ENCODE results near the gene DAAM1. TPM values are rescaled to one million over a fixed set of nuclear protein-coding genes. Genes with fewer than 3 reads are reported as not detected.

Gene DAAM1
- total RNA-seq, 1 experiment from 2014 or later = 30.4 TPM

DNA sequence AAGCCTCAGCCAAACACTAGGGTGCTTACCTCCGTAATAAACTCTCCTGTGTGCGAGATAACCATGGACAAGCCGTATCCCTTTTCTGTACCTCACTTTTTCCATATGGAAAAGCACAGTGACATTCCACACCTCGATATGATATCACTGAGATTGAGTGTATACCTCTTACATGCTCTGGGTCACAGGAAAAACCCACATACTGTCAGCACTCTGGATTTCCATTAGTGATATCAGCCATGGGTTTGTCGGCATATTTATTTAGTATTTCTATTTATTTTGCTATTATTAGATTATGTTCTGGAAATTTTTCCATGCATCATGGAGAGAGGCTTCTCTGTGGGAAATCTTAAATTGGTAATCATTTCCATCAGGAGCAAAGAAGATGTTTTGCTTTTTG lies 28.0 kb upstream of the DAAM1 start:
- ChIA-PET CTCF (no interaction called here), POLR2A (no interaction called here)
- TF ChIP-seq SOX15 (CRISPR knock-in tag; IDR thresholded peaks at IDR 0.05) (no peak), FOXJ3 (CRISPR knock-in tag; IDR thresholded peaks at IDR 0.05; ENCODE audit: borderline replicate concordance) (no peak), NFE2L1 (CRISPR knock-in tag; IDR thresholded peaks at IDR 0.05) (no peak), RORB (CRISPR knock-in tag; IDR thresholded peaks at IDR 0.05) (no peak), GABPB1 (CRISPR knock-in tag; IDR thresholded peaks at IDR 0.05) (no peak), ZNF263 (CRISPR knock-in tag; IDR thresholded peaks at IDR 0.05; ENCODE audit: low read depth) (no peak), ESRRA (CRISPR knock-in tag; IDR thresholded peaks at IDR 0.05; ENCODE audit: borderline replicate concordance) (no peak), ZNF423 (CRISPR knock-in tag; IDR thresholded peaks at IDR 0.05) (no peak), SMAD3 (CRISPR knock-in tag; IDR thresholded peaks at IDR 0.05; ENCODE audit: borderline replicate concordance) (no peak), USF2 (CRISPR knock-in tag; IDR thresholded peaks at IDR 0.05) (no peak), MYBL2 (CRISPR knock-in tag; IDR thresholded peaks at IDR 0.05) (no peak), ATF3 (CRISPR knock-in tag; conservative IDR thresholded peaks at IDR 0.05) (no peak), ZNF121 (CRISPR knock-in tag; IDR thresholded peaks at IDR 0.05) (no peak)
- TF ChIP-seq, protein P1, sequence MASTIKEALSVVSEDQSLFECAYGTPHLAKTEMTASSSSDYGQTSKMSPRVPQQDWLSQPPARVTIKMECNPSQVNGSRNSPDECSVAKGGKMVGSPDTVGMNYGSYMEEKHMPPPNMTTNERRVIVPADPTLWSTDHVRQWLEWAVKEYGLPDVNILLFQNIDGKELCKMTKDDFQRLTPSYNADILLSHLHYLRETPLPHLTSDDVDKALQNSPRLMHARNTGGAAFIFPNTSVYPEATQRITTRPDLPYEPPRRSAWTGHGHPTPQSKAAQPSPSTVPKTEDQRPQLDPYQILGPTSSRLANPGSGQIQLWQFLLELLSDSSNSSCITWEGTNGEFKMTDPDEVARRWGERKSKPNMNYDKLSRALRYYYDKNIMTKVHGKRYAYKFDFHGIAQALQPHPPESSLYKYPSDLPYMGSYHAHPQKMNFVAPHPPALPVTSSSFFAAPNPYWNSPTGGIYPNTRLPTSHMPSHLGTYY (CRISPR knock-in tag; IDR thresholded peaks at IDR 0.05) = no peak
- no peak overlapping the region for H3K27ac Mint-ChIP-seq
- H3K4me3 Mint-ChIP-seq = no peak overlapping the region
- H3K9me3 Mint-ChIP-seq = peaks cover 11% of the 10 kb centered on the region; the same call in 1 of the 2 replicates
- DNase-seq (ENCODE audit: low spot score) (no peak), ATAC-seq (no peak)
- no peaks in the 10 kb centered on the region for H3K27me3 Mint-ChIP-seq (ENCODE audit: low read depth)
- H3K4me1 Mint-ChIP-seq = peaks cover 25% of the 10 kb centered on the region
- H3K36me3 Mint-ChIP-seq = no peaks in the 10 kb centered on the region

DNA sequence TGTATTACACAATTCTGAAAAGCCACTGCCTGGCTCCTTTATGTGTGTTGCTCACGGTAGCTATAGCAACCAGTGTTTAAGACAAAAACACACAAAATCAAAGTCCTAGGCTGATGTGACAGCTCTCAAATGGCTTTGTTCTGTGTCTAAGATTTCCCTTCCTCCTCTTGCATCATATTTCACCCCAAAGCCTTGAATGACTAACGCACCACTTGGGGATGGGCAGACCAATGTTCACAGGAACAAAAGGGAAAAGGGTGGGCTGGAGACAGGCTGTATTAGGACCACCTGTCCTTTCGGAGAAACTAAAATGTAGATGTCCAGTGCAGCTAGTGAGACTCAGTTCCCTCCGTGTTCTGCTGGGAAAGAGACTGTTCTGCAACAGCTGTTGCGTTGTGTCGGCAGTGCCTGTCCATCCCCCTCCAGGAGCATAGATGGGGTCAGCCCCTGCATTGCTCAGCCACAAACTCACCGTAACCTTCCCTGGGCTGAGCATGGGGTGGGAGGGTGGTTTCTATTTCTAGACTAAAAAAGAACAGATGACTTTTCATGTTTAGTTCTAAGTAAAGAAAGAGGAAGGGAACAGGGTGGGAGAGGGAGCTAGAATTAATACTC lies 26.8 kb upstream of the DAAM1 start:
- Mint-ChIP-seq H3K9me3 (peaks cover 11% of the 10 kb centered on the region; the same call in 1 of the 2 replicates), H3K36me3 (no peaks in the 10 kb centered on the region), H3K4me3 (no peak overlapping the region), H3K27ac (no peak overlapping the region), H3K27me3 (ENCODE audit: low read depth) (no peaks in the 10 kb centered on the region), H3K4me1 (peaks cover 25% of the 10 kb centered on the region)
- TF ChIP-seq ZNF532 (CRISPR knock-in tag; IDR thresholded peaks at IDR 0.05; ENCODE audit: borderline replicate concordance) (no peak), TCF7 (CRISPR knock-in tag; IDR thresholded peaks at IDR 0.05; ENCODE audit: low read depth) (no peak), GABPB1 (CRISPR knock-in tag; IDR thresholded peaks at IDR 0.05) (peak; percentile 97)
- DNase-seq (ENCODE audit: low spot score) (no peak), ATAC-seq (peak; percentile 57)
- POLR2A ChIA-PET = no interaction called here
- CTCF ChIA-PET = interaction anchor here (0.9 kb wide), 1 partner anchor 27 kb away, joined by 3 read pairs; the partner anchor contains the start of gene DAAM1

- no peak for ATAC-seq
- CTCF ChIA-PET = no interaction called here
- H3K36me3 Mint-ChIP-seq = no peaks in the 10 kb centered on the region
- POLR2A ChIA-PET = no interaction called here
- H3K4me3 Mint-ChIP-seq = no peak overlapping the region
- peaks cover 13% of the 10 kb centered on the region for H3K4me1 Mint-ChIP-seq
- H3K9me3 Mint-ChIP-seq = peaks cover 16% of the 10 kb centered on the region
- DNase-seq (ENCODE audit: low spot score) = no peak
- no peak overlapping the region for H3K27ac Mint-ChIP-seq
- no peaks in the 10 kb centered on the region for H3K27me3 Mint-ChIP-seq (ENCODE audit: low read depth)
- TF ChIP-seq NR3C1 (CRISPR knock-in tag; conservative IDR thresholded peaks at IDR 0.05; ENCODE audit: low read depth) (no peak), ZNF396 (CRISPR knock-in tag; IDR thresholded peaks at IDR 0.05; ENCODE audit: borderline replicate concordance) (no peak), ZNF671 (CRISPR knock-in tag; IDR thresholded peaks at IDR 0.05) (no peak), NFE2L1 (CRISPR knock-in tag; IDR thresholded peaks at IDR 0.05) (no peak), ZMAT4 (CRISPR knock-in tag; IDR thresholded peaks at IDR 0.05) (no peak), SOX15 (CRISPR knock-in tag; IDR thresholded peaks at IDR 0.05) (no peak), ZNF138 (CRISPR knock-in tag; conservative IDR thresholded peaks at IDR 0.05) (no peak), ZSCAN18 (CRISPR knock-in tag; IDR thresholded peaks at IDR 0.05) (no peak), SMAD3 (CRISPR knock-in tag; IDR thresholded peaks at IDR 0.05; ENCODE audit: borderline replicate concordance) (no peak), FOXP1 (CRISPR knock-in tag; IDR thresholded peaks at IDR 0.05; ENCODE audit: borderline replicate concordance) (no peak), ZNF263 (CRISPR knock-in tag; IDR thresholded peaks at IDR 0.05; ENCODE audit: low read depth) (no peak), PRRX2 (CRISPR knock-in tag; IDR thresholded peaks at IDR 0.05) (no peak), NR1H2 (CRISPR knock-in tag; IDR thresholded peaks at IDR 0.05) (no peak)
These were observed 22.2 kb upstream of the DAAM1 start for GRCh38 chr14:59166258-59166657.
